Cardiac muscle cell (in vitro differentiated cells and primary cell): Measurements from ENCODE around the gene GPATCH11. TPM values are rescaled to one million over a fixed set of nuclear protein-coding genes. Genes with fewer than 3 reads are reported as not detected.

Experiments used
- polyA plus RNA-seq: library from polyadenylated mRNA; unstranded; fragments of >200 nt; fragmentation: Nextera tagmentation; extraction: Ambion mirVana; gene quantifications from 2 replicates; pipeline ENCODE4 v1.2.1, GENCODE V29; 2016
- total RNA-seq: library from RNA; depleted of rRNA; stranded (reverse); fragments of >200 nt; gene quantifications from 2 replicates; pipeline ENCODE4 v1.2.3, GENCODE V29; 2016

GPATCH11 gene
- total and polyA plus RNA-seq, 2 experiments from 2014 or later = 4.4 to 6.6 TPM

Other genes starting within 250 kb of the GPATCH11 start
- 16.3 and 19.5 TPM in 2 replicates for gene STRN, start 118.0 kb upstream of the GPATCH11 start, total RNA-seq
- 8.7 and 11.4 TPM in 2 replicates for gene STRN, start 118.0 kb upstream of the GPATCH11 start, polyA plus RNA-seq
- 10.7 and 12.1 TPM in 2 replicates for gene HEATR5B, start 146 bp upstream of the GPATCH11 start, total RNA-seq
- 5.5 and 11.9 TPM in 2 replicates for gene HEATR5B, start 146 bp upstream of the GPATCH11 start, polyA plus RNA-seq
- 10.4 and 12.3 TPM in 2 replicates for gene EIF2AK2, start 72.5 kb downstream of the GPATCH11 start, total RNA-seq
- gene EIF2AK2, start 72.5 kb downstream of the GPATCH11 start, polyA plus RNA-seq = 12.5 and 18.3 TPM in 2 replicates
- gene SULT6B1, start 104.2 kb downstream of the GPATCH11 start, total RNA-seq = not detected in 2 replicates
- not detected in 2 replicates for gene SULT6B1, start 104.2 kb downstream of the GPATCH11 start, polyA plus RNA-seq
- gene CEBPZOS, start 112.0 kb downstream of the GPATCH11 start, total RNA-seq = 10.6 and 17.7 TPM in 2 replicates
- gene CEBPZOS, start 112.0 kb downstream of the GPATCH11 start, polyA plus RNA-seq = 25.4 and 34.3 TPM in 2 replicates
- 14.3 and 27.9 TPM in 2 replicates for gene CEBPZ, start 147.1 kb downstream of the GPATCH11 start, total RNA-seq
- 18.9 and 27.7 TPM in 2 replicates for gene CEBPZ, start 147.1 kb downstream of the GPATCH11 start, polyA plus RNA-seq
- gene NDUFAF7, start 147.1 kb downstream of the GPATCH11 start, total RNA-seq = 22.0 and 28.0 TPM in 2 replicates
- 25.0 and 27.9 TPM in 2 replicates for gene NDUFAF7, start 147.1 kb downstream of the GPATCH11 start, polyA plus RNA-seq
- gene PRKD3, start 240.3 kb downstream of the GPATCH11 start, total RNA-seq = 11.1 and 20.2 TPM in 2 replicates
- 13.2 and 16.0 TPM in 2 replicates for gene PRKD3, start 240.3 kb downstream of the GPATCH11 start, polyA plus RNA-seq